Parathyroid adenoma (tissue), 2 donors: Measurements from ENCODE around the gene SESTD1.
"Not testable (repeated sequence)": the region's sequence is repeated elsewhere in the genome, so short reads cannot be mapped to it uniquely, and the experiment has no call there.

Experiments used
- H2AFZ ChIP-seq: fragments of 300-600 bp; sonication (generic); one replicate; pipeline ENCODE4 v1.7.0; 2017; ENCODE audit warnings: antibody characterized with exemption, mild to moderate bottlenecking
- H3K27ac ChIP-seq: fragments of 300-600 bp; sonication (generic); one replicate; pipeline ENCODE4 v1.7.0; 2017
- H3K27me3 ChIP-seq: fragments of 300-600 bp; sonication (generic); one replicate; pipeline ENCODE4 v1.7.0; 2017; ENCODE audit warnings: low read length; ENCODE audit not compliant: control insufficient read depth, insufficient read depth
- H3K36me3 ChIP-seq: fragments of 300-600 bp; sonication (generic); one replicate; pipeline ENCODE4 v1.7.0; 2017; ENCODE audit warnings: low read length; ENCODE audit not compliant: control insufficient read depth, insufficient read depth
- H3K4me1 ChIP-seq: fragments of 300-600 bp; sonication (generic); one replicate; pipeline ENCODE4 v1.7.0; 2017; ENCODE audit warnings: control low read depth
- H3K4me2 ChIP-seq: fragments of 300-600 bp; sonication (generic); one replicate; pipeline ENCODE4 v1.7.0; 2017; ENCODE audit warnings: low read length
- H3K4me3 ChIP-seq: fragments of 300-600 bp; sonication (generic); one replicate; pipeline ENCODE4 v1.7.0; 2017; ENCODE audit warnings: low read depth, low read length
- H3K79me2 ChIP-seq: fragments of 300-600 bp; sonication (generic); one replicate; pipeline ENCODE4 v1.7.0; 2017; ENCODE audit warnings: control low read depth
- H3K9ac ChIP-seq: fragments of 300-600 bp; sonication (generic); one replicate; pipeline ENCODE4 v1.7.0; 2017; ENCODE audit warnings: mild to moderate bottlenecking
- H3K9me3 ChIP-seq: fragments of 300-600 bp; sonication (generic); one replicate; pipeline ENCODE4 v1.7.0; 2017; ENCODE audit warnings: low read length; ENCODE audit not compliant: control insufficient read depth
- CTCF ChIP-seq: fragments of 300-600 bp; sonication (generic); IDR thresholded peaks from one replicate; pipeline ENCODE4 v1.7.0; 2017; ENCODE audit warnings: antibody characterized with exemption, mild to moderate bottlenecking
- donor health status: primary hyperparathyroidism.

SESTD1 gene

GRCh38 chr2:179207047-179207446 lies 57.6 kb downstream of the SESTD1 start:
- no peaks in the 10 kb centered on the region for H3K27me3 ChIP-seq
- H3K9ac ChIP-seq = no peak overlapping the region
- H3K79me2 ChIP-seq = peaks cover 21% of the 10 kb centered on the region
- H3K4me3 ChIP-seq = no peak overlapping the region
- no peak overlapping the region for H3K27ac ChIP-seq
- no peaks in the 10 kb centered on the region for H3K9me3 ChIP-seq
- no peak overlapping the region for H2AFZ ChIP-seq
- H3K36me3 ChIP-seq = no peaks in the 10 kb centered on the region
- no peaks in the 10 kb centered on the region for H3K4me1 ChIP-seq
- TF ChIP-seq CTCF = no peak
- H3K4me2 ChIP-seq = no peak overlapping the region

- Histone ChIP-seq H3K4me2 (no peak overlapping the region), H3K9ac (no peak overlapping the region), H3K27me3 (no peaks in the 10 kb centered on the region), H3K36me3 (no peaks in the 10 kb centered on the region), H3K27ac (no peak overlapping the region), H3K9me3 (no peaks in the 10 kb centered on the region), H3K4me1 (no peaks in the 10 kb centered on the region), H3K79me2 (peaks cover 10% of the 10 kb centered on the region), H2AFZ (no peak overlapping the region), H3K4me3 (no peak overlapping the region)
- TF ChIP-seq CTCF = no peak
These were observed 62.8 kb downstream of the SESTD1 start for GRCh38 chr2:179201869-179202268.

- not testable (repeated sequence) for H3K36me3 ChIP-seq, H3K9me3 ChIP-seq, H3K4me3 ChIP-seq
These were observed 68.6 kb downstream of the SESTD1 start for GRCh38 chr2:179195926-179196590.

GRCh38 chr2:179195141-179195540 lies 69.5 kb downstream of the SESTD1 start:
- Histone ChIP-seq H3K9me3 (no peaks in the 10 kb centered on the region), H3K4me3 (no peak overlapping the region), H3K9ac (no peak overlapping the region), H3K79me2 (peaks cover 9% of the 10 kb centered on the region), H3K27me3 (no peaks in the 10 kb centered on the region), H3K36me3 (no peaks in the 10 kb centered on the region), H3K4me2 (no peak overlapping the region), H3K27ac (no peak overlapping the region), H2AFZ (no peak overlapping the region), H3K4me1 (no peaks in the 10 kb centered on the region)
- TF ChIP-seq CTCF = no peak

More at GRCh38 chr2:179195926-179196590, 68.6 kb downstream of the SESTD1 start:
- H3K4me2 ChIP-seq, H2AFZ ChIP-seq, H3K4me1 ChIP-seq, H3K27ac ChIP-seq, H3K27me3 ChIP-seq, H3K9ac ChIP-seq, H3K79me2 ChIP-seq: not testable (repeated sequence)

- Histone ChIP-seq H3K27me3 (no peaks in the 10 kb centered on the region), H3K9ac (no peak overlapping the region), H3K79me2 (peaks cover 9% of the 10 kb centered on the region), H3K4me3 (no peak overlapping the region), H3K4me2 (no peak overlapping the region), H3K9me3 (no peaks in the 10 kb centered on the region), H2AFZ (no peak overlapping the region), H3K36me3 (no peaks in the 10 kb centered on the region), H3K4me1 (no peaks in the 10 kb centered on the region), H3K27ac (no peak overlapping the region)
- TF ChIP-seq CTCF = no peak
These were observed 70.8 kb downstream of the SESTD1 start for GRCh38 chr2:179193759-179194394.
